GM18502 (cell line): ENCODE data around the gene DRAM2.
A peak's percentile ranks its signal among the peaks of the same experiment; 100 is the strongest.
"Not testable (repeated sequence)": the region's sequence is repeated elsewhere in the genome, so short reads cannot be mapped to it uniquely, and the experiment has no call there.

Experiments
- ATAC-seq: cut with Tn5 transposase; IDR thresholded peaks from one replicate; pipeline ENCODE4 v1.9.1; 2021; ENCODE audit warnings: mild to moderate bottlenecking; ENCODE audit not compliant: unreplicated experiment, poor library complexity

Gene DRAM2

DNA sequence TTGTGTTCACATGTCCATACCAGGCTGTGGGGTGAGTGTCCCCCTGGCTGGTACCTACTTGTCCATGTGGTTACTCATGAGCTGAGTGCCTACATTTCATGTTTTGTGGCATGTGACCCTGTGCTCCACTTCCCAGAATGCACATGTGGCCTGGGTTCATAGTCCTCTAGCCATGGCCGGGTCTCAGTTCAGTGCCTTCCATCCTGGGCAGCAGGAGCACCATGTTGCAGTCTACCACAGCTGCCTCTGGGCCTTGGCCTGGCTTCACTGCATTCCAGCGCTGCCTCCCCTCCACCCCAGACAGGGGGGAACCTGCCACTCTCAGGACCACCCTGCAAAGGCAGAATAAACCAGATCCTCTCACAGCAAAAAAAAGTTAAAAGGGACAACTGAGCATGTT is 5.6 kb upstream of the DRAM2 start:
- ATAC-seq: no peak

- ATAC-seq: no peak
Observed at GRCh38 chr1:111142356-111142975, 2.6 kb upstream of the DRAM2 start.

- ATAC-seq: no peak
Observed at GRCh38 chr1:111141245-111142220, 1.6 kb upstream of the DRAM2 start.

- ATAC-seq: no peak
Observed at GRCh38 chr1:111140680-111140967, 731 bp upstream of the DRAM2 start.

GRCh38 chr1:111139324-111139955 is 453 bp downstream of the DRAM2 start:
- ATAC-seq: peak; percentile 36

GRCh38 chr1:111133866-111134265 is 6.0 kb downstream of the DRAM2 start:
- no peak for ATAC-seq

- no peak for ATAC-seq
Observed at GRCh38 chr1:111131693-111132092, 8.2 kb downstream of the DRAM2 start.

GRCh38 chr1:111129376-111129775 is 10.5 kb downstream of the DRAM2 start:
- ATAC-seq: no peak

DNA sequence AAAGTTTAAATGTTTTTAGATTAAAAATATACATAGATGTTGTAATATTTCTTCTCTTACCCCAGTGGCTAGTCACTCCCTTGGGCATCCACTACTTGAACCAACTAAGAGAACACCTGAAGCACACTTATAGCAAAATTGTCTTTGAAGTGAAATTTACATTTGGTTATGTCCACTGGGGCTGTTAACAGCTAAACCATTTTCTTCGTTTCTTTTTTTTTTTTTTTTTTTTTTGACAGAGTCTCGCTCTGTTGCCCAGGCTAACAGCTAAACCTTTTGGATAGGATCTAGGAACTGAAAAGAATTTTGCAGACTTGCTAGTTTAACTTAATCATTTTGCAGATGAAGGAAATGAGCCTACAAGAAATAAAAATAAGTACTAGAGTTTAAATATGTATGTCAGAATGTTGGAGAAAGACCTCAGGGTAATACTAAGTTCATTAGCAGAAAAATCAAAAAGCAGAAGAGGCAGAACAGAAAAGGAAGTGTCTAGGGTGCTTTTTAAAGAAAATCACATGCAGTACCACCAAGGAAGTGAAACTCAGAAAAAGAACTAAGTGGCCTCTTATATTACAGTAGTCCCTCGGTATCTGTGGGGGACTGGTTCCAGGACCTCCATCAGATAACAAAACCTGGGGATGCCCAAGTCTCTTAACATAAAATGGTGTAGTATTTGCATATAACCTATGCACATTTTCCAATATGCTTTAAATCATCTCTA is 11.8 kb downstream of the DRAM2 start:
- peak; percentile 81 for ATAC-seq

DNA sequence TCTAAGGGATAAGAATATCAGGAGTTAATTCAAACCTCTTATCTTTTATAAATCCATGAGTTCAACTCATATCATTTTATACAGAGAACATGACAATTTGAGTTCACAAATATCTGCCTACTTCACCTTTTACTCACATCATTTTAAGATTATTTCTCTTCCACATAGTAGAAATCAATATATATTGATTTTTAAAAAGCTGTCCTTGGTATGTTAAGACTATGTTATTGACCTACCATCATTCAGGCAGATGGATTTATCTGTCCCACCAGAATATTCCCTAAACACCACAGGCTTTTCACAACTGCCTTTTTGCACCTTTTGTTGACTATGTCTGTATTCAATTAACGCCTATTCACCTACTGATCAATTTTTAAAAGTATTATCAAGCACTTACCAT is 13.5 kb downstream of the DRAM2 start:
- ATAC-seq: no peak

- no peak for ATAC-seq
Observed at GRCh38 chr1:111116496-111116895, 23.4 kb downstream of the DRAM2 start.

GRCh38 chr1:111110197-111110899 is 29.5 kb downstream of the DRAM2 start:
- ATAC-seq: no peak

- no peak for ATAC-seq
Observed at GRCh38 chr1:111104981-111105380, 34.9 kb downstream of the DRAM2 start.

DNA sequence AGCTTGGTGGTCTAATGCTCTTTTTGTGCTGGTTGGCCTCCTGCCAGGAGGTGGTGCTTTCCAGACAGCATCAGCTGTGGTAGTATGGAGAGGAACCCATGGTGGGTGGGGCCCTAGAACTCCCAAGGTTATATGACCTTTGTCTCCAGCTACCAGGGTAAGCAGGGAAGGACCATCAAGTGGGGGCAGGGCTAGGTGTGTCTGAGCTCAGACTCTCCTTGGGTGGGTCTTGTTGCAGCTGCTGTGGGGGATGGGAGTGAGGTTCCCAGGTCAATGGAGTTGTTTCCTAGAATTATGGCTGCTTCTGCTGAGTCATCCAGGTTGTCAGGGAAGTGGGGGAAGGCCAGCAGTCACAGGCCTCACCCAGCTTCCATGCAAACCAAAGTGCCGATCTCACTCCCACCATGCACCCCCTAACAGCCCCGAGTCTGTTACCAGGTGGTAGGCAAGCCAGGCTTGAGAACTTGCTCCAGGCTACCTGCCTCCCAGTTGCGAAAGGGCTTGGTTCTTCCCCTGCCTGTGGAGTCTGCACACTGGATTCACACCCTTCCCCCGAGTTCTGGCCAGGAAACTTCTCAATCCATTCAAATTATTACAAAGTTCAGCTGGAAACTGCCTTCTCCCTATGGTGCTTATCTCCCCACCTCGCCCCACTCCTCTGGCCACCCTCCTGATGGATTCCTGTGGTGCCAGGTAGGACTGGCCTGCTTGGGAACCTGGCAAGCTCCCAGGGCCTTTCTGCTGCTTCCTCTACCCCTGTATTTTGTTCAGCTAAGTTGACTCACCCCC is 37.8 kb downstream of the DRAM2 start:
- no peak for ATAC-seq

DNA sequence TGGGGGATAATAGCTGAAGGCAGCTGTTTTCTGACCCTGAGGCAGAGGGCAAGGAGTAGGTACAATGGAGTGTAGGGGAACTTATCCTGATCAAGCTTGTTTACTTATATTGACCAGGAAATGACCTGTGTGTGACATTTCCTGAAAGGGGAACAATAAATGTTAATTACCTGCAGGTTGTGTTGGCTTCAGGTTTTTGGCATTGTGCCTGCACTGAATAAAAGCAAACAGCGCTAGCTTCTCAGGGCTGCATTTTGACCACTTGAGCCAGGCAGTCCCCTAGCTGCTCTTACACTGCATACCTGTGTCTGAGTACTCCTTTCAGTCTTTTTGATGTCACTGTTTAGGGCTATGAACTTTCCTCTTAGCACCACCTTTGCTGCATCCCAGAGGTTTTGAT is 40.6 kb downstream of the DRAM2 start:
- ATAC-seq: no peak

GRCh38 chr1:111097356-111098099 is 42.4 kb downstream of the DRAM2 start:
- ATAC-seq: no peak

DNA sequence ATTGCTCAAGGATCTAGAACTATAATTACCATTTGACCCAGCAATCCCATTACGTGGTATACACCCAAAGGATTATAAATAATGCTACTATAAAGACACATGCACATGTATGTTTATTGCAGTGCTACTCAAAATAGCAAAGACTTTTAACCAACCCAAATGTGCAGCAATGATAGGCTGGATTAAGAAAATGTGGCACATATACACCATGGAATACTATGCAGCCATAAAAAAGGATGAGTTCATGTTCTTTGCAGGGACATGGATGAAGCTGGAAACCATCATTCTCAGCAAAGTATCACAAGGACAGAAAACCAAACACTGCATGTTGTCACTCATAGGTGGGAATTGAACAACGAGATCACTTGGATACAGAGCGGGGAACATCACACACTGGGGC is 44.5 kb downstream of the DRAM2 start:
- not testable (repeated sequence) for ATAC-seq

- ATAC-seq: no peak
Observed at GRCh38 chr1:111089638-111090037, 50.3 kb downstream of the DRAM2 start.

GRCh38 chr1:111085676-111086075 is 54.2 kb downstream of the DRAM2 start:
- ATAC-seq: no peak
